Uterus (tissue), 2 donors: ENCODE data around the gene UNC45B.
"Not testable (repeated sequence)": the region's sequence is repeated elsewhere in the genome, so short reads cannot be mapped to it uniquely, and the experiment has no call there.

Experiments
- CTCF ChIP-seq, 4 experiments: fragments of 200-600 bp in 2 of 4; fragments of 450-650 bp in 2 of 4; sonication (generic) in 2 of 4; IDR thresholded peaks; one replicate each; pipeline ENCODE4 v1.5.1; 2016 to 2019; ENCODE audit warnings: antibody characterized with exemption in 4 of 4, mild to moderate bottlenecking in 2 of 4, moderate library complexity in 1 of 4
- POLR2A ChIP-seq, 2 donors: fragments of 450-650 bp; IDR thresholded peaks; one replicate each; pipeline ENCODE4 v1.6.1; 2016; ENCODE audit warnings: antibody characterized with exemption in 2 of 2, mild to moderate bottlenecking in 1 of 2, moderate library complexity in 1 of 2

- not testable (repeated sequence) for TF ChIP-seq CTCF, POLR2A (IDR thresholded peaks at IDR 0.05)
Observed at GRCh38 chr17:35234315-35234714, 86.7 kb downstream of the UNC45B start.
